PC-3 (cell line): ENCODE measurements around the gene CIITA. TPM values are rescaled to one million over a fixed set of nuclear protein-coding genes. Genes with fewer than 3 reads are reported as not detected.

Source experiments
- ATAC-seq: fragments of 200-7000 bp; cut with Tn5 transposase; 2 replicates; pipeline ENCODE4 v1.9.1; 2020; ENCODE audit warnings: mild to moderate bottlenecking, moderate library complexity
- BruUV-seq: library from RNA; stranded (reverse); fragments of 400-500 nt; replicated peaks from 2 replicates; lab custom pipeline; 2021; lab: Mats Ljungman, UMichigan
- CTCF ChIA-PET: fragments of 300-600 bp; sonication (Branson Sonifier 250); formaldehyde crosslinking; loops from one replicate; lab custom pipeline; 2022; ENCODE audit warnings: antibody characterized with exemption; lab: Charles Lee
- POLR2A ChIA-PET: fragments of 300-600 bp; sonication (Branson Sonifier 250); formaldehyde crosslinking; loops from one replicate; lab custom pipeline; 2022; ENCODE audit warnings: antibody characterized with exemption; ENCODE audit not compliant: unreplicated experiment; lab: Charles Lee
- DNase-seq: peaks from one replicate; pipeline ENCODE4 v3.0.0-alpha.2; 2015
- H2AFZ ChIP-seq: fragments of 300-600 bp; sonication (generic); 2 replicates; pipeline ENCODE4 v1.6.0; 2016; ENCODE audit warnings: antibody characterized with exemption, low read length
- H3F3A ChIP-seq: fragments of 300-600 bp; sonication (generic); one replicate; pipeline ENCODE4 v1.6.0; 2017; ENCODE audit warnings: antibody characterized with exemption, low read length, control low read depth, mild to moderate bottlenecking; ENCODE audit not compliant: unreplicated experiment
- H3K27ac ChIP-seq: fragments of 300-600 bp; sonication (generic); 2 replicates; pipeline ENCODE4 v1.5.1; 2016; ENCODE audit warnings: mild to moderate bottlenecking, low read length
- H3K27me3 ChIP-seq: fragments of 300-600 bp; sonication (generic); 2 replicates; pipeline ENCODE4 v1.6.1; 2016; ENCODE audit warnings: low read length, mixed read lengths
- H3K36me3 ChIP-seq: fragments of 300-600 bp; sonication (generic); 2 replicates; pipeline ENCODE4 v1.6.1; 2016; ENCODE audit warnings: low read depth, mixed run types, low read length, mixed read lengths
- H3K4me1 ChIP-seq: fragments of 300-600 bp; sonication (generic); 2 replicates; pipeline ENCODE4 v1.5.1; 2016; ENCODE audit warnings: low read length; ENCODE audit not compliant: insufficient read depth
- H3K4me2 ChIP-seq: fragments of 300-600 bp; sonication (generic); 2 replicates; pipeline ENCODE4 v1.6.0; 2016; ENCODE audit warnings: low read length
- H3K4me3 ChIP-seq: fragments of 300-600 bp; sonication (generic); 2 replicates; pipeline ENCODE4 v1.5.1; 2016; ENCODE audit warnings: mild to moderate bottlenecking, low read length, mixed read lengths
- H3K79me2 ChIP-seq: fragments of 300-600 bp; sonication (generic); 2 replicates; pipeline ENCODE4 v1.6.1; 2017; ENCODE audit warnings: low read length, mixed read lengths
- H3K9ac ChIP-seq: fragments of 300-600 bp; sonication (generic); 2 replicates; pipeline ENCODE4 v1.6.0; 2016; ENCODE audit warnings: mild to moderate bottlenecking, low read length
- H3K9me2 ChIP-seq: fragments of 300-600 bp; sonication (generic); replicated peaks from 2 replicates; pipeline ENCODE4 v1.6.1; 2016; ENCODE audit warnings: mixed run types, low read length, mixed read lengths
- H3K9me3 ChIP-seq: fragments of 300-600 bp; sonication (generic); 2 replicates; pipeline ENCODE4 v1.6.1; 2016; ENCODE audit warnings: low read length, mixed read lengths
- H4K20me1 ChIP-seq: fragments of 300-600 bp; sonication (generic); 2 replicates; pipeline ENCODE4 v1.6.1; 2016; ENCODE audit warnings: low read length, mixed read lengths
- CTCF ChIP-seq: fragments of 300-600 bp; sonication (generic); conservative IDR thresholded peaks from 2 replicates; pipeline ENCODE4 v1.5.1; 2017; ENCODE audit warnings: antibody characterized with exemption, low read depth, mild to moderate bottlenecking, low read length
- EZH2 ChIP-seq: fragments of 300-600 bp; sonication (generic); IDR thresholded peaks from one replicate; pipeline ENCODE4 v1.6.1; 2017; ENCODE audit warnings: antibody characterized with exemption, mild to moderate bottlenecking, low read length; ENCODE audit not compliant: unreplicated experiment
- EZH2phosphoT487 ChIP-seq: fragments of 300-600 bp; sonication (generic); IDR thresholded peaks from 2 replicates; pipeline ENCODE4 v1.6.1; 2018; ENCODE audit warnings: mild to moderate bottlenecking, antibody characterized with exemption, low read length, borderline replicate concordance
- intact Hi-C: fragments of 100-400 bp; cut with micrococcal nuclease; formaldehyde crosslinking; loops from 2 replicates; pipeline ENCODE4 v1.9.0; 2023
- total RNA-seq: library from RNA; depleted of rRNA; stranded (reverse); fragments of >200 nt; gene quantifications from 2 replicates; pipeline ENCODE4 v1.2.3, GENCODE V29; 2014

Gene CIITA
- total RNA-seq, 1 experiment from 2014 or later, result not detected

GRCh38 chr16:10932959-10933710 is 56.1 kb downstream of the CIITA start:
- no peaks in the 10 kb centered on the region for H3F3A ChIP-seq
- H3K4me2 ChIP-seq, result no peak overlapping the region
- TF ChIP-seq EZH2phosphoT487, result no peak
- no peak for TF ChIP-seq CTCF
- TF ChIP-seq EZH2, result no peak
- H3K4me3 ChIP-seq, result no peak overlapping the region
- H3K27ac ChIP-seq, result no peak overlapping the region
- ChIA-PET POLR2A (no interaction called here), CTCF (no interaction called here)
- no peaks in the 10 kb centered on the region for H4K20me1 ChIP-seq
- no TSS peak for BruUV-seq
- H3K9me3 ChIP-seq, result no peaks in the 10 kb centered on the region
- H3K4me1 ChIP-seq, result no peaks in the 10 kb centered on the region
- peaks cover 29% of the 10 kb centered on the region; the same call in 1 of the 2 replicates for H3K79me2 ChIP-seq
- H2AFZ ChIP-seq, result no peak overlapping the region
- ATAC-seq (no peak), DNase-seq (no peak)
- no peak overlapping the region for H3K9ac ChIP-seq
- intact Hi-C loops, result no loop called here
- no peaks in the 10 kb centered on the region for H3K27me3 ChIP-seq
- H3K36me3 ChIP-seq, result no peaks in the 10 kb centered on the region
- no peaks in the 10 kb centered on the region for H3K9me2 ChIP-seq

- Histone ChIP-seq H3F3A (no peaks in the 10 kb centered on the region), H3K9ac (no peak overlapping the region), H3K36me3 (no peaks in the 10 kb centered on the region), H3K9me2 (no peaks in the 10 kb centered on the region), H3K27me3 (no peaks in the 10 kb centered on the region), H3K4me1 (no peaks in the 10 kb centered on the region), H3K79me2 (peaks cover 37% of the 10 kb centered on the region), H3K4me3 (no peak overlapping the region), H3K4me2 (no peak overlapping the region), H3K9me3 (no peaks in the 10 kb centered on the region), H2AFZ (no peak overlapping the region), H3K27ac (no peak overlapping the region), H4K20me1 (no peaks in the 10 kb centered on the region)
- no TSS peak for BruUV-seq
- intact Hi-C loops, result no loop called here
- ChIA-PET CTCF (no interaction called here), POLR2A (no interaction called here)
- ATAC-seq, result no peak
- DNase-seq, result no peak
- TF ChIP-seq CTCF (no peak), EZH2phosphoT487 (no peak), EZH2 (no peak)
These were observed 56.9 kb downstream of the CIITA start for GRCh38 chr16:10933865-10934264.
